CD14-positive monocyte (primary cell): ENCODE measurements around the gene GHRH. TPM values are rescaled to one million over a fixed set of nuclear protein-coding genes. Genes with fewer than 3 reads are reported as not detected.

ENCODE experiments used
- DNase-seq, 3 donors: peaks; one replicate each; pipeline ENCODE4 v3.0.0-alpha.2; 2011 to 2022
- H2AFZ ChIP-seq: 2 replicates; pipeline ENCODE4 v1.6.0; 2012; ENCODE audit warnings: mild to moderate bottlenecking, low read depth, low read length, inconsistent platforms; ENCODE audit not compliant: insufficient read depth, poor library complexity, severe bottlenecking
- H3K27ac ChIP-seq, 2 donors: 1 replicate in 1 of 2; 2 replicates in 1 of 2; pipeline ENCODE4 v1.5.1; 2012 to 2013; ENCODE audit warnings: low read length in 2 of 2, control low read depth in 1 of 2, inconsistent platforms in 1 of 2, low read depth in 1 of 2, mild to moderate bottlenecking in 1 of 2
- H3K27me3 ChIP-seq, 2 donors: one replicate each; pipeline versions ENCODE4 v1.6.0 to v1.6.1; 2011 to 2013; ENCODE audit warnings: low read length in 2 of 2; ENCODE audit not compliant: control insufficient read depth in 2 of 2, insufficient read depth in 2 of 2
- H3K36me3 ChIP-seq, 2 donors: replicated peaks in 1 of 2; 1 replicate in 1 of 2; 2 replicates in 1 of 2; pipeline versions ENCODE4 v1.5.1 to v1.6.1; 2012 to 2013; ENCODE audit warnings: low read length in 2 of 2, control low read depth in 1 of 2, inconsistent platforms in 1 of 2, mild to moderate bottlenecking in 1 of 2; ENCODE audit not compliant: insufficient read depth in 2 of 2, control insufficient read depth in 1 of 2
- H3K4me1 ChIP-seq, 2 donors: 1 replicate in 1 of 2; 2 replicates in 1 of 2; pipeline versions ENCODE4 v1.5.1 to v1.6.1; 2012 to 2013; ENCODE audit warnings: low read length in 2 of 2, control low read depth in 1 of 2, inconsistent platforms in 1 of 2, mild to moderate bottlenecking in 1 of 2, moderate library complexity in 1 of 2; ENCODE audit not compliant: insufficient read depth in 2 of 2, control insufficient read depth in 1 of 2
- H3K4me2 ChIP-seq: replicated peaks from 2 replicates; pipeline ENCODE3; 2012; ENCODE audit warnings: low read length, moderate library complexity, mild to moderate bottlenecking; ENCODE audit not compliant: poor library complexity, severe bottlenecking; ENCODE audit errors: extremely low read depth
- H3K4me3 ChIP-seq, 3 experiments: fragments of 200-600 bp in 1 of 3; sonication (generic) in 1 of 3; replicated peaks in 1 of 3; 1 replicate in 2 of 3; 2 replicates in 1 of 3; pipeline ENCODE4 v1.5.1; 2011 to 2013; ENCODE audit warnings: low read length in 3 of 3, mild to moderate bottlenecking in 3 of 3, control low read depth in 2 of 3, low read depth in 2 of 3, inconsistent platforms in 1 of 3, moderate library complexity in 1 of 3
- H3K79me2 ChIP-seq: 2 replicates; pipeline ENCODE4 v1.6.0; 2012; ENCODE audit warnings: mild to moderate bottlenecking, control low read depth, inconsistent platforms, low read length, moderate library complexity; ENCODE audit not compliant: insufficient read depth
- H3K9ac ChIP-seq: 2 replicates; pipeline ENCODE4 v1.6.0; 2017; ENCODE audit warnings: low read length, mild to moderate bottlenecking; ENCODE audit not compliant: insufficient read depth, poor library complexity, severe bottlenecking
- H3K9me3 ChIP-seq, 2 donors: replicated peaks in 1 of 2; 1 replicate in 1 of 2; 2 replicates in 1 of 2; pipeline versions ENCODE4 v1.5.1 to v1.6.1; 2012 to 2013; ENCODE audit warnings: low read length in 2 of 2, control low read depth in 1 of 2; ENCODE audit not compliant: control insufficient read depth in 1 of 2, insufficient read depth in 1 of 2
- H4K20me1 ChIP-seq: 2 replicates; pipeline ENCODE4 v1.6.0; 2012; ENCODE audit warnings: mild to moderate bottlenecking, low read length, control low read depth, moderate library complexity; ENCODE audit not compliant: insufficient read depth
- H3K27ac Mint-ChIP-seq, 7 donors: one replicate each; pipeline ENCODE4 v1.8.0; 2020; ENCODE audit warnings: mild to moderate bottlenecking in 7 of 7, mixed read lengths in 7 of 7, moderate library complexity in 6 of 7, inconsistent platforms in 2 of 7
- H3K27me3 Mint-ChIP-seq, 3 donors: one replicate each; pipeline ENCODE4 v1.8.0; 2021 to 2022; ENCODE audit warnings: low read depth in 3 of 3, mild to moderate bottlenecking in 3 of 3, mixed read lengths in 3 of 3, moderate library complexity in 3 of 3, inconsistent platforms in 1 of 3
- H3K36me3 Mint-ChIP-seq, 2 donors: one replicate each; pipeline ENCODE4 v1.8.0; 2020; ENCODE audit warnings: mixed read lengths in 2 of 2, inconsistent platforms in 1 of 2, mild to moderate bottlenecking in 1 of 2
- H3K4me1 Mint-ChIP-seq: one replicate; pipeline ENCODE4 v1.8.0; 2020; ENCODE audit warnings: mild to moderate bottlenecking, mixed read lengths
- H3K4me3 Mint-ChIP-seq, 2 donors: one replicate each; pipeline ENCODE4 v1.8.0; 2020; ENCODE audit warnings: mild to moderate bottlenecking in 2 of 2, mixed read lengths in 2 of 2, moderate library complexity in 1 of 2
- H3K9me3 Mint-ChIP-seq, 7 donors: one replicate each; pipeline ENCODE4 v1.8.0; 2020 to 2022; ENCODE audit warnings: mixed read lengths in 7 of 7, mild to moderate bottlenecking in 6 of 7, moderate library complexity in 6 of 7, inconsistent platforms in 2 of 7
- CTCF ChIP-seq: fragments of 200-600 bp; IDR thresholded peaks from one replicate; pipeline ENCODE4 v1.8.0; 2022; ENCODE audit warnings: antibody characterized with exemption, mild to moderate bottlenecking
- WGBS: methylation state at CpG from one replicate; pipeline ENCODE4 v1.1.5; 2013; ENCODE audit warnings: missing lambda C conversion rate; ENCODE audit not compliant: insufficient coverage; 5-methylcytosine and 5-hydroxymethylcytosine counted together
- intact Hi-C, 2 donors: fragments of 100-400 bp; cut with micrococcal nuclease; formaldehyde crosslinking; loops; one replicate each; pipeline versions ENCODE4 v1.15.0 to v1.15.1; 2023
- polyA plus RNA-seq, 3 donors: library from polyadenylated mRNA; depleted of rRNA in 1 of 3; unstranded in 2 of 3; stranded (reverse) in 1 of 3; fragments of 300-500 nt in 2 of 3; fragments of >200 nt in 1 of 3; fragmentation: Illumina TruSeq in 2 of 3; gene quantifications; 1 replicate in 2 of 3; 2 replicates in 1 of 3; pipeline ENCODE4 v1.2.3, GENCODE V29; 2012 to 2021

GHRH gene
- polyA plus RNA-seq, 3 donors: not detected

- Histone ChIP-seq H3K4me1 (no peaks in the 10 kb centered on the region), H3K4me3 (no peak overlapping the region), H3K4me2 (no peak overlapping the region), H2AFZ (no peak overlapping the region), H3K27ac (no peak overlapping the region), H3K9ac (no peak overlapping the region), H4K20me1 (peaks cover 19% of the 10 kb centered on the region), H3K79me2 (peaks cover 8% of the 10 kb centered on the region), H3K27me3 (no peaks in the 10 kb centered on the region), H3K36me3 (peaks cover 80 to 98% of the 10 kb centered on the region in 2 donors), H3K9me3 (no peaks in the 10 kb centered on the region)
- no CpG with 5 or more reads among the region's 2 CpGs for WGBS
- TF ChIP-seq CTCF: no peak
- H3K27me3 Mint-ChIP-seq: no peaks in the 10 kb centered on the region
- peaks cover 68 to 91% of the 10 kb centered on the region in 2 donors for H3K36me3 Mint-ChIP-seq
- no peak overlapping the region for H3K4me3 Mint-ChIP-seq
- H3K4me1 Mint-ChIP-seq: no peaks in the 10 kb centered on the region
- no peak for DNase-seq
- no peaks in the 10 kb centered on the region for H3K9me3 Mint-ChIP-seq
- H3K27ac Mint-ChIP-seq: no peak overlapping the region
- intact Hi-C loops: no loop called here
Measured at GRCh38 chr20:37205794-37206193, 55.8 kb downstream of the GHRH start.

- Histone ChIP-seq H3K27me3 (no peaks in the 10 kb centered on the region), H2AFZ (no peak overlapping the region), H4K20me1 (peaks cover 20% of the 10 kb centered on the region), H3K9ac (no peak overlapping the region), H3K4me2 (no peak overlapping the region), H3K36me3 (peaks cover 82 to 100% of the 10 kb centered on the region in 2 donors), H3K79me2 (peaks cover 8% of the 10 kb centered on the region), H3K4me1 (no peaks in the 10 kb centered on the region), H3K4me3 (no peak overlapping the region), H3K27ac (no peak overlapping the region), H3K9me3 (no peaks in the 10 kb centered on the region)
- TF ChIP-seq CTCF: no peak
- Mint-ChIP-seq H3K9me3 (no peaks in the 10 kb centered on the region), H3K36me3 (peaks cover 74 to 93% of the 10 kb centered on the region in 2 donors), H3K27me3 (no peaks in the 10 kb centered on the region), H3K4me3 (no peak overlapping the region), H3K4me1 (no peaks in the 10 kb centered on the region), H3K27ac (peak overlapping the region in 2 of 7 donors; percentile 26 to 48)
- DNase-seq: no peak
- intact Hi-C loops: no loop called here
- no CpG with 5 or more reads among the region's 6 CpGs for WGBS
Measured at GRCh38 chr20:37205130-37205529, 56.5 kb downstream of the GHRH start.
